ENCODE results near the gene RNPS1. TPM values are rescaled to one million over a fixed set of nuclear protein-coding genes. Genes with fewer than 3 reads are reported as not detected.

RNPS1 gene, protein sequence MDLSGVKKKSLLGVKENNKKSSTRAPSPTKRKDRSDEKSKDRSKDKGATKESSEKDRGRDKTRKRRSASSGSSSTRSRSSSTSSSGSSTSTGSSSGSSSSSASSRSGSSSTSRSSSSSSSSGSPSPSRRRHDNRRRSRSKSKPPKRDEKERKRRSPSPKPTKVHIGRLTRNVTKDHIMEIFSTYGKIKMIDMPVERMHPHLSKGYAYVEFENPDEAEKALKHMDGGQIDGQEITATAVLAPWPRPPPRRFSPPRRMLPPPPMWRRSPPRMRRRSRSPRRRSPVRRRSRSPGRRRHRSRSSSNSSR
- 10 to 100 TPM; 41.4 to 100.0 TPM for polyA plus RNA-seq

DNA sequence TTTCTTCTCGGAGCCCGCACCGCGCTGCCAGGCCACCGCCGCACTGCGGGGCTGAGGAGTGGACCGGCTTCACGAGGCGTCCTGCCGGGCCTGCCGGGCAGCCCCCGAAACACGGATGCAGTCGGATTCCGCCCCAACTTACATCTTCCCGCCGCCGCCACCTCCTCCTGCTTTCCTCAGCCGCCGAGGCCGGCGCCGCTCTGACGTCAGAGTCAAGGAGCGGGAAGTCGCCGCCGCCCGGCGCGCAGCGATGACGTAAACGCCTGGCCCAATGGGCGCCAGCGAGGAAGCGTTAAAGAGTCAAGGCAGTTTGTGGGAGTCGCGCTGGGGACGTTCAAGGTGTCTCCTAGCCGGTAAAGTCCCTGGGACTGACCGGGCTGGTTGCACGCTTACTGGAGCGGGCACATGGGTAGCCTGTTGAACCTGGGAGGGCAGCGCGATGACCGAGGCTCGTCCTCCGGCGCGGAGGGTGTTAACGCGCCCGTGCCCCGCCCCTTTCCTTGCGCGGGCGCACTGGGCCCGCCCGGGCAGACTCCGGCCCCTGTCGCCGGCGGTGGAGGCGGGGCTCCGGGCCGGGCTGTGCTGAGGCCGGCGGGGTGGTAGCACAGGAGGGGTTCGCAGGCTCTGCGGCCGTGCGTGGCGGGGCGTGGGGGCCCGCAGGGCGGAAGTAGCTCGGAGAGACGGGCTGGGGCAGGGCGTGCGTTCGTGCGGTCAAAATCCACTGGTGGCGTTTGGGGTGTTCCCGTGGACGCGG is at the start of gene RNPS1:
RNPS1 (minus strand) TSS at position 214 of the 754 bp plus-strand sequence. CDS start 3,483 bp downstream, outside the sequence.
- peaks cover 0 to 8% of the 10 kb centered on the region in 2 donors for H3K36me3 ChIP-seq (ENCODE audit: control insufficient read depth in 2 of 2, insufficient read depth in 2 of 2, low read length in 1 of 2)
- peaks cover 0 to 15% of the 10 kb centered on the region in 2 donors for H3K4me1 ChIP-seq (ENCODE audit: control insufficient read depth in 2 of 2, insufficient read depth in 2 of 2, low read length in 1 of 2)
- no peaks in the 10 kb centered on the region for H3K9me3 ChIP-seq (ENCODE audit: control insufficient read depth in 2 of 2, insufficient read depth in 1 of 2, low read depth in 1 of 2, low read length in 1 of 2)
- H3K4me3 ChIP-seq (ENCODE audit: low read depth in 1 of 2, low read length in 2 of 2): peak within 1 kb of the TSS; percentile 71 to 82
- H3K27me3 ChIP-seq (ENCODE audit: control insufficient read depth in 1 of 2, insufficient read depth in 2 of 2, low read length in 2 of 2): no peaks in the 10 kb centered on the region
- whole genome bisulfite sequencing, 2 donors: 0 to 1% methylated on average over 87 to 88 of the region's 88 CpGs
- peak within 1 kb of the TSS; percentile 95 to 98 for H3K27ac ChIP-seq (ENCODE audit: low read depth in 2 of 2, low read length in 1 of 2)

DNA sequence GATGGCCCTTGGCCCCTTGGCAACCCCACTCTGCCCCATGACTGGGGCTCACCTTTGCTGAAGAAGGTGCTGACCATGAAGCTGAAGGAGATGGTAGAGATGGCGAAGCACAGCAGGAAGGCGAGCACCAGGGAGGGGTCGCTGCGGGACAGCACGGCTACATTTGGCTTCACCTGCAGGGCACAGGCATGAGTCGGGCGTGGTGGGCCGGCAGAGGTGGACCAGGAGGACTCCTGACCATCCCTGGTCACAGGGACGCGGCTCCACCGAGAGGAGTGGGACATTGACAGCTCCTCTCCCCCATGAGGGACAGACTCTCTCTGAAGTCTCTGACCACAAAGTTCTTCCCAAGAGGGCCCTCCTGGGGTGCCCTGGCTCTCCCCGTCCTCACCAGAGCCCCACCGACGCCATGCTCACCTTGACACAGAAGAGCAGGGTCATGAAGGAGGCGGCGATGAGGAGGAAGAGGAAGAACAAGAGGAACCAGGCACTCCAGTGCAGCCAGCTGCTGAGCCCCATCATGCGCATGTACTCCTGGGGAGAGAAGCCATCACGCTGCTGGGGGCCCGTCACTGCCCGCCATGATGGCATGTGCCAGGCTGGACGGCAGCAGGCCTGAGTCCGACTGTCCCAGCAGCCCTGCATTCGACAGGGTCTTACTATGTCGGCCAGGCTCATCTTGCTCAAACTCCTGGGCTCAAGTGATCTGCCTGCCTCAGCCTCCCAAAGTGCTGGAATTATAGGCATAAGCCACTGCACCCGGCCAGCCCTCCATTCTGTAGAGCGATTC is 49.5 kb upstream of the RNPS1 start:
- H3K9me3 ChIP-seq (ENCODE audit: control insufficient read depth in 2 of 2, insufficient read depth in 1 of 2, low read depth in 1 of 2, low read length in 1 of 2): peaks cover 0 to 3% of the 10 kb centered on the region in 2 donors
- H3K4me3 ChIP-seq (ENCODE audit: low read depth in 1 of 2, low read length in 2 of 2): no peak overlapping the region
- H3K4me1 ChIP-seq (ENCODE audit: control insufficient read depth in 2 of 2, insufficient read depth in 2 of 2, low read length in 1 of 2): peaks cover 0 to 2% of the 10 kb centered on the region in 2 donors
- WGBS, 2 donors: 91 to 94% methylated on average over 25 to 26 of the region's 26 CpGs
- H3K27ac ChIP-seq (ENCODE audit: low read depth in 2 of 2, low read length in 1 of 2): no peak overlapping the region
- peaks cover 0 to 2% of the 10 kb centered on the region in 2 donors for H3K36me3 ChIP-seq (ENCODE audit: control insufficient read depth in 2 of 2, insufficient read depth in 2 of 2, low read length in 1 of 2)
- H3K27me3 ChIP-seq (ENCODE audit: control insufficient read depth in 1 of 2, insufficient read depth in 2 of 2, low read length in 2 of 2): no peaks in the 10 kb centered on the region

DNA sequence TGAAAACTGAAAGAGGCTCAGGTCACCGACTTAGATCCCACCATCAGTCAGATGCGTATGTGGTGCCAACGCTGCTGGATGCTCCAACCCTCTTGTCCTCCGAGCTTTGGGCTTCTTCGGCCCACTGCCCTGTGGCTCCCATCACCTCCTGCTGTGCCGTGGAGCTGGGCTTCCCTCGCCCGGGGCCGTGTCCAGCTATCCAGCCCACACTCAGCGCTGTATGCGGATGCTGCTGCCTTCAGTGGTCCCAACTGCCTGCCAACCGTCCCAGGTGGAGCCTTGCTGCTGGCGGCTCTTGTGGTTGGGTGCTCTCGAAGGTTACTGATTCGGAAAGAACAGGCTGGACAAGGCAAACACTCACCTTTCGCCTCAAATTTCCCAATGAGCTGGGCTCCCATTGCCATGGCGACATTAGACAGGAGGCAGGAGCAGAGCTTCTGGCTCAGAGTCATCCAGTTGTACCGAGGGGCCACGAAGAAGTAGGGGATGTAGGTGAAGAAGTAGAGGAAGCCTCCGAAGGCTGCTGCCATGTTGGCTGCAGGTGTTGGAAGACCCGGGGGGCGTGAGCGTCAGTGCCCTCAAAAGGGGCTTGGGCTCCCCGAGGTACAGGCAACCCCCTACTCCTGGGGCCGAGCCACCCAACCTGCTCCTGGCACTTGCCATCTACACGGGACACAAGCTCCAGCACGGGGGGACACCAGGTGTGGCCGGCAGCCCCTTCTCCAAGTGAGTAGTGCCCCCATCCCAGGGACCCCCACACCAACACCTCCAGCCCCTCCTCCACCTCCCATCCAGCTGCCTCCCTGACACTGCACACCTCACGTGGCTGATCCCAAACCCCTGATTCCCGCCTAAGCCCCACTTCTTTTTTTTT is 40.4 kb upstream of the RNPS1 start:
- no peaks in the 10 kb centered on the region for H3K4me1 ChIP-seq (ENCODE audit: control insufficient read depth in 2 of 2, insufficient read depth in 2 of 2, low read length in 1 of 2)
- no peak overlapping the region for H3K4me3 ChIP-seq (ENCODE audit: low read depth in 1 of 2, low read length in 2 of 2)
- no peak overlapping the region for H3K27ac ChIP-seq (ENCODE audit: low read depth in 2 of 2, low read length in 1 of 2)
- H3K9me3 ChIP-seq (ENCODE audit: control insufficient read depth in 2 of 2, insufficient read depth in 1 of 2, low read depth in 1 of 2, low read length in 1 of 2): no peaks in the 10 kb centered on the region
- H3K36me3 ChIP-seq (ENCODE audit: control insufficient read depth in 2 of 2, insufficient read depth in 2 of 2, low read length in 1 of 2): peaks cover 0 to 4% of the 10 kb centered on the region in 2 donors
- no peaks in the 10 kb centered on the region for H3K27me3 ChIP-seq (ENCODE audit: control insufficient read depth in 1 of 2, insufficient read depth in 2 of 2, low read length in 2 of 2)
- 91 to 92% methylated on average over 26 to 30 of the region's 30 CpGs for WGBS, 2 donors

DNA sequence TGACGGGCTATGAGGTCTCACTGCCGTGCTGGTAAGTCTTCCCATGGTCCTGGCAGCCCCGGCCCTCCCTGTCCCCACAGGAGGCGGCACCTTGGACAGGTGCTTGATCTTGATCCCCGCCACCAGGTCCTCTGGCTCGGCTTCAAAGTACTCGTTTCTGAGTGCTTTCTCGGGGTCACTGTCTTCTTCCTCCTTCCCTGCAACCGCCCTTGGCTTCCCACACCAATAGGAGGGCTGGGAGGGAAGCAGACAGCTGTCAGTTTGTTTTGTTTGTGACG is 31.9 kb upstream of the RNPS1 start:
- Histone ChIP-seq H3K27ac (ENCODE audit: low read depth in 2 of 2, low read length in 1 of 2) (no peak overlapping the region), H3K4me3 (ENCODE audit: low read depth in 1 of 2, low read length in 2 of 2) (no peak overlapping the region), H3K9me3 (ENCODE audit: control insufficient read depth in 2 of 2, insufficient read depth in 1 of 2, low read depth in 1 of 2, low read length in 1 of 2) (no peaks in the 10 kb centered on the region), H3K36me3 (ENCODE audit: control insufficient read depth in 2 of 2, insufficient read depth in 2 of 2, low read length in 1 of 2) (peaks cover 0 to 7% of the 10 kb centered on the region in 2 donors), H3K27me3 (ENCODE audit: control insufficient read depth in 1 of 2, insufficient read depth in 2 of 2, low read length in 2 of 2) (no peaks in the 10 kb centered on the region), H3K4me1 (ENCODE audit: control insufficient read depth in 2 of 2, insufficient read depth in 2 of 2, low read length in 1 of 2) (peaks cover 0 to 3% of the 10 kb centered on the region in 2 donors)
- 55 to 68% methylated on average over 10 of the region's 10 CpGs for WGBS, 2 donors

DNA sequence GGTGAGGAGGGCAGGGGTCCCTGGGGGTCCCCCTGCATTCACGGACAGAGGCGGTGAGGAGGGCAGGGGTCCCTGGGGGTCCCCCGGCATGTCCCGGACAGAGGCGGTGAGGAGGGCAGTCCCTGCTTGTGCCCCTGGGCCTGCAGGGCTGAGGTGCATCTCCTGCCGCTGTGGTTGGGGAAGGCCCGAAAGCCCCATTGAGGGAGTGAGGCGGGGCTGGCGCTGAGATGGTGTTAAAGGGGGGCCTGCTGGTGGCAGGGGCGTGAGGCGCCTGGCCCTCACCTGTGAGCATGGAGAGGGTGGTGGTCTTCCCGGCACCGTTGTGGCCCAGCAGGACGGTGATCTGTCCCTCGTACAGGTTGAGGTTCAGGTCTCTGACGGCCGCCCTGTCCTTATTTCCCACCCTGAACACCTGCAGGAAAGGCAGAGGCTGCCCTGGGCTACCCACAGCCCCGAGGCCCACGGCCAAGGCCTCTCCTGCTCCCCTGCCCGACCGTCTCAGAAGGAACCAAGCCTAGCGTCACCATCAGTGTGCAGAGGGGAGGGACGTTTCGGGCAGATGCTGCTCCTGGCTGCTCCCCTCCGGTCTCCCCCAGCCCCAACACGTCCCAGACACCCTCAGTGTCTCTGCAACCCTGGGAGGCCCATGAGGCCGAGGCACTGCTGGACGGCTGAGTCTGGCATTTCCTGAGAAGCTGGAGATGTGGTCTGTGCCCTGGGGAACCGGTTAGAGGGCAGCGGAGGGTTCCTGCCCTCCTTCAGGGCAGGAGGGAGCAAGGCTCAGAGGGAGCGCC is 31.4 kb upstream of the RNPS1 start:
- Histone ChIP-seq H3K27me3 (ENCODE audit: control insufficient read depth in 1 of 2, insufficient read depth in 2 of 2, low read length in 2 of 2) (no peaks in the 10 kb centered on the region), H3K9me3 (ENCODE audit: control insufficient read depth in 2 of 2, insufficient read depth in 1 of 2, low read depth in 1 of 2, low read length in 1 of 2) (no peaks in the 10 kb centered on the region), H3K4me1 (ENCODE audit: control insufficient read depth in 2 of 2, insufficient read depth in 2 of 2, low read length in 1 of 2) (peaks cover 0 to 3% of the 10 kb centered on the region in 2 donors), H3K4me3 (ENCODE audit: low read depth in 1 of 2, low read length in 2 of 2) (no peak overlapping the region), H3K36me3 (ENCODE audit: control insufficient read depth in 2 of 2, insufficient read depth in 2 of 2, low read length in 1 of 2) (peaks cover 0 to 7% of the 10 kb centered on the region in 2 donors), H3K27ac (ENCODE audit: low read depth in 2 of 2, low read length in 1 of 2) (no peak overlapping the region)
- 84 to 88% methylated on average over 28 to 31 of the region's 31 CpGs for WGBS, 2 donors

DNA sequence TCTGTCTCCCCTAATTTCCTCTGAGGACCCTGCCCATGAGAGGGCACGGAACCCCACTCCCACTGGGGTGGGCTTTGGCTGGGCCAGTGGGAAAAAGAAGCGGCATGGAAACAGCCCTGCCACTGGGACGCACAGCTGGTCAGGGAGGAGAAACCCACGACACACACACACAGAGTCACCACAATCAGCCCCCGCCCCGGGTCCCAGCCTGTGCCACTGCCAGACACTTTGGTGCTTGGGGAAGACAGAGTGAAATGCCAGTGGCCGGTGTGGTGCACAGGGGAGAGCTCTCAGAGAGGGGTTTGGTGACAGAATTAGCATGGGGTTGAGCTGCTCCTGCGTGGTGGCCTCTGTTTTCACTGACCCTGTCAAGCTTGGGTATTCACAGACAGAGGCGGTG is 30.7 kb upstream of the RNPS1 start:
- Histone ChIP-seq H3K27ac (ENCODE audit: low read depth in 2 of 2, low read length in 1 of 2) (no peak overlapping the region), H3K27me3 (ENCODE audit: control insufficient read depth in 1 of 2, insufficient read depth in 2 of 2, low read length in 2 of 2) (no peaks in the 10 kb centered on the region), H3K4me3 (ENCODE audit: low read depth in 1 of 2, low read length in 2 of 2) (no peak overlapping the region), H3K4me1 (ENCODE audit: control insufficient read depth in 2 of 2, insufficient read depth in 2 of 2, low read length in 1 of 2) (peaks cover 0 to 3% of the 10 kb centered on the region in 2 donors), H3K36me3 (ENCODE audit: control insufficient read depth in 2 of 2, insufficient read depth in 2 of 2, low read length in 1 of 2) (peaks cover 0 to 3% of the 10 kb centered on the region in 2 donors), H3K9me3 (ENCODE audit: control insufficient read depth in 2 of 2, insufficient read depth in 1 of 2, low read depth in 1 of 2, low read length in 1 of 2) (no peaks in the 10 kb centered on the region)
- 91 to 93% methylated on average over 9 of the region's 9 CpGs for WGBS, 2 donors

DNA sequence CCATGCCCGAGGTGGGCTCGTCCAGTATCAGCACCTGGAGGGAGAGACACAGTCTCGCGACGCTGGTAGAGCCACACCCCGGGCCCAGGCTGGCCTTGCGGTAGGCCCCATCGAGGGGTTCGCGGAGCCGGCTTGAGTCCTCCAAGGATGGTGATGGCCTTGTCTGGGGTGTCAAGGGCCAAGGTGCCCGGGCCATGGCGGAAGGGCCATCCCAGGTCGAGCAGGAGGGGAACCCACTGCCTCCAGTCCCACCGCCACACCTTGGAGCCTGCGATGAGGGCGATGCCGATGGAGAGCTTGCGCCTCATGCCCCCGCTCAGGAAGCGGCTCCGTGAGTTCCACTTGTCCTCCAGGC is 29.6 kb upstream of the RNPS1 start:
- peaks cover 0 to 3% of the 10 kb centered on the region in 2 donors for H3K36me3 ChIP-seq (ENCODE audit: control insufficient read depth in 2 of 2, insufficient read depth in 2 of 2, low read length in 1 of 2)
- WGBS, 2 donors: 94 to 95% methylated on average over 22 of the region's 22 CpGs
- no peak overlapping the region for H3K4me3 ChIP-seq (ENCODE audit: low read depth in 1 of 2, low read length in 2 of 2)
- no peaks in the 10 kb centered on the region for H3K9me3 ChIP-seq (ENCODE audit: control insufficient read depth in 2 of 2, insufficient read depth in 1 of 2, low read depth in 1 of 2, low read length in 1 of 2)
- no peak overlapping the region for H3K27ac ChIP-seq (ENCODE audit: low read depth in 2 of 2, low read length in 1 of 2)
- H3K4me1 ChIP-seq (ENCODE audit: control insufficient read depth in 2 of 2, insufficient read depth in 2 of 2, low read length in 1 of 2): peaks cover 0 to 3% of the 10 kb centered on the region in 2 donors
- no peaks in the 10 kb centered on the region for H3K27me3 ChIP-seq (ENCODE audit: control insufficient read depth in 1 of 2, insufficient read depth in 2 of 2, low read length in 2 of 2)

DNA sequence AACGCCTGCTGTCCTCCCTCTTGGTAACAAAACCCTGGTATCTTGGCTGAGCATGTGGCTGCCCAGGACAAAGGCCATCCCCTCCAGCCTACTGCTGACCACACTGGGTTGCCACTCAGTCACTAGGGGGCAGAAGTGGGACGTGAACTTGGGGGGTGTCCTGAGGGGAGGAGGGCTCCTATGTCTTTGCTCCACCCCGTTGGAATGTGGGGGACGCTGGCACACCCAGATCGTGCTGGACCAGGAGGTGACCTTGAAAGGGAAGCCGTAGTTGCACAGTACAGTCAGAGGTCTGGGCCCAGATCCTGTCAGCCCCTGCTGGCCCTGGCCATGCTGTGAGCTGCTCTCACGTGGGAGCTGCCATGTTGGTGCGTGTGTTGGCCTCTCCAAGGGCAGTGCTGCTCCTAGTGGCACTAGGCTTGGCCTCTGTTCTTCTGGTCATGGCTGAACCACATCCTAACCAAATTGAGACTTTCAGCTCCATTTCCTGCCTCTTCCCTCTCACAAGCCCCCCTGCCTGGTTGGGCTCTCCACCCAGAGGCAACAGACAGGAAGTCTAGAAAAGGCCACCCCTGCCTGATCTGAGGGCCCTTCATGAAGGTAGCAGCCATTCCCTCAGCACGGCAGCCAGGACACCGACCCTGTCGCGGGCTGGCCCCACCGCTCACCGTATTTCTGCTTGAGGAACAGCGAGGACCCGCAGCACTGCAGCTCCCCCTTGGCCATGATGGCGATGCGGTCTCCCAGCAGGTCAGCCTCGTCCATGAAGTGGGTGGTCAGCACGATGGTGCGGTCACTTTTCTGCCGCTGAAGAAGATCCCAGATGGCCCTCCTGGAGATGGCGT is 29.0 kb upstream of the RNPS1 start:
- no peak overlapping the region for H3K4me3 ChIP-seq (ENCODE audit: low read depth in 1 of 2, low read length in 2 of 2)
- peaks cover 0 to 3% of the 10 kb centered on the region in 2 donors for H3K4me1 ChIP-seq (ENCODE audit: control insufficient read depth in 2 of 2, insufficient read depth in 2 of 2, low read length in 1 of 2)
- H3K27ac ChIP-seq (ENCODE audit: low read depth in 2 of 2, low read length in 1 of 2): no peak overlapping the region
- peaks cover 0 to 3% of the 10 kb centered on the region in 2 donors for H3K36me3 ChIP-seq (ENCODE audit: control insufficient read depth in 2 of 2, insufficient read depth in 2 of 2, low read length in 1 of 2)
- no peaks in the 10 kb centered on the region for H3K9me3 ChIP-seq (ENCODE audit: control insufficient read depth in 2 of 2, insufficient read depth in 1 of 2, low read depth in 1 of 2, low read length in 1 of 2)
- 76 to 79% methylated on average over 23 of the region's 23 CpGs for WGBS, 2 donors
- no peaks in the 10 kb centered on the region for H3K27me3 ChIP-seq (ENCODE audit: control insufficient read depth in 1 of 2, insufficient read depth in 2 of 2, low read length in 2 of 2)

Measured in esophagus (tissue), 2 donors.